ENCODE results near the gene CCDC51.
"Not testable (repeated sequence)": the region's sequence is repeated elsewhere in the genome, so short reads cannot be mapped to it uniquely, and the experiment has no call there.

CCDC51 gene

GRCh38 chr3:48465531-48466378 is 25.8 kb upstream of the CCDC51 start:
- peak; percentile 96 for DNase-seq (ENCODE audit: low spot score)

- no peak for DNase-seq (ENCODE audit: low spot score)
Measured at GRCh38 chr3:48465237-48465530, 25.3 kb upstream of the CCDC51 start.

GRCh38 chr3:48464713-48465221 is 24.8 kb upstream of the CCDC51 start:
- DNase-seq (ENCODE audit: low spot score), result no peak

GRCh38 chr3:48463703-48464102 is 23.8 kb upstream of the CCDC51 start:
- no peak for DNase-seq (ENCODE audit: low spot score)

- DNase-seq (ENCODE audit: low spot score), result not testable (repeated sequence)
Measured at GRCh38 chr3:48461767-48462166, 21.8 kb upstream of the CCDC51 start.

GRCh38 chr3:48460517-48460902 is 20.6 kb upstream of the CCDC51 start:
- DNase-seq (ENCODE audit: low spot score), result no peak

- DNase-seq (ENCODE audit: low spot score), result no peak
Measured at GRCh38 chr3:48459773-48460516, 20.0 kb upstream of the CCDC51 start.

- DNase-seq (ENCODE audit: low spot score), result no peak
Measured at GRCh38 chr3:48459331-48459730, 19.4 kb upstream of the CCDC51 start.

- no peak for DNase-seq (ENCODE audit: low spot score)
Measured at GRCh38 chr3:48456456-48456855, 16.5 kb upstream of the CCDC51 start.

GRCh38 chr3:48451270-48451669 is 11.4 kb upstream of the CCDC51 start:
- DNase-seq (ENCODE audit: low spot score), result no peak

GRCh38 chr3:48446425-48447193 is 6.7 kb upstream of the CCDC51 start, which contains the start of gene ATRIP:
Gene ATRIP, plus strand, starts transcription at chr3:48446737. Its CDS starts 109 bp downstream, at chr3:48446846.
- DNase-seq (ENCODE audit: low spot score), result peak; percentile 96

- DNase-seq (ENCODE audit: low spot score), result no peak
Measured at GRCh38 chr3:48446043-48446424, 6.1 kb upstream of the CCDC51 start.

GRCh38 chr3:48445277-48445882 is 5.5 kb upstream of the CCDC51 start:
- DNase-seq (ENCODE audit: low spot score), result no peak

GRCh38 chr3:48441940-48442339 is 2.0 kb upstream of the CCDC51 start:
- no peak for DNase-seq (ENCODE audit: low spot score)

GRCh38 chr3:48440590-48440958 is 655 bp upstream of the CCDC51 start:
- no peak for DNase-seq (ENCODE audit: low spot score)

- no peak for DNase-seq (ENCODE audit: low spot score)
Measured at GRCh38 chr3:48437812-48438211, 2.1 kb downstream of the CCDC51 start.

- no peak for DNase-seq (ENCODE audit: low spot score)
Measured at GRCh38 chr3:48436855-48437254, 3.1 kb downstream of the CCDC51 start.

- DNase-seq (ENCODE audit: low spot score), result no peak
Measured at GRCh38 chr3:48436477-48436787, 3.5 kb downstream of the CCDC51 start.

GRCh38 chr3:48435774-48436476 is 4.0 kb downstream of the CCDC51 start:
- peak; percentile 79 for DNase-seq (ENCODE audit: low spot score)

GRCh38 chr3:48435223-48435595 is 4.7 kb downstream of the CCDC51 start:
- DNase-seq (ENCODE audit: low spot score), result no peak

GRCh38 chr3:48434591-48435222 is 5.2 kb downstream of the CCDC51 start:
- DNase-seq (ENCODE audit: low spot score), result no peak
